GM19025 (cell line): Measurements from ENCODE around the gene AQP7.
"Not testable (repeated sequence)": the region's sequence is repeated elsewhere in the genome, so short reads cannot be mapped to it uniquely, and the experiment has no call there.

Experiments used
- ATAC-seq: cut with Tn5 transposase; IDR thresholded peaks from one replicate; pipeline ENCODE4 v1.9.1; 2021; ENCODE audit warnings: mild to moderate bottlenecking, low read depth, moderate library complexity; ENCODE audit not compliant: unreplicated experiment

Gene AQP7

GRCh38 chr9:33402371-33402770, at the start of gene AQP7:
AQP7 (minus strand) TSS chr9:33402568; CDS start chr9:33401262, 1,306 bp downstream.
- not testable (repeated sequence) for ATAC-seq

GRCh38 chr9:33450621-33451146, 48.3 kb upstream of the AQP7 start:
- ATAC-seq: no peak

- ATAC-seq: no peak
Observed at GRCh38 chr9:33449715-33450114, 47.3 kb upstream of the AQP7 start.

- no peak for ATAC-seq
Observed at GRCh38 chr9:33447799-33448553, 45.6 kb upstream of the AQP7 start.

GRCh38 chr9:33446946-33447798, 44.8 kb upstream of the AQP7 start, which contains the start of gene AQP3:
AQP3 (minus strand) TSS chr9:33447593; CDS start chr9:33447530, 63 bp downstream.
- peak; percentile 32 for ATAC-seq

- peak; percentile 79 for ATAC-seq
Observed at GRCh38 chr9:33446240-33446945, 44.0 kb upstream of the AQP7 start.

GRCh38 chr9:33445389-33446239, 43.2 kb upstream of the AQP7 start:
- no peak for ATAC-seq

- no peak for ATAC-seq
Observed at GRCh38 chr9:33443464-33444154, 41.2 kb upstream of the AQP7 start.

GRCh38 chr9:33443047-33443446, 40.7 kb upstream of the AQP7 start:
- ATAC-seq: no peak

GRCh38 chr9:33442125-33442524, 39.8 kb upstream of the AQP7 start:
- ATAC-seq: no peak

GRCh38 chr9:33440609-33441008, 38.2 kb upstream of the AQP7 start:
- no peak for ATAC-seq

- ATAC-seq: no peak
Observed at GRCh38 chr9:33440204-33440603, 37.8 kb upstream of the AQP7 start.

GRCh38 chr9:33439731-33440130, 37.4 kb upstream of the AQP7 start:
- ATAC-seq: no peak

- ATAC-seq: no peak
Observed at GRCh38 chr9:33438926-33439680, 36.7 kb upstream of the AQP7 start.

GRCh38 chr9:33437898-33438297, 35.5 kb upstream of the AQP7 start:
- ATAC-seq: no peak

- no peak for ATAC-seq
Observed at GRCh38 chr9:33437205-33437604, 34.8 kb upstream of the AQP7 start.

GRCh38 chr9:33436445-33436844, 34.1 kb upstream of the AQP7 start:
- no peak for ATAC-seq

GRCh38 chr9:33435821-33436277, 33.5 kb upstream of the AQP7 start:
- no peak for ATAC-seq
